ENCODE measurements around the gene G6PC1.
A peak's percentile ranks its signal among the peaks of the same experiment; 100 is the strongest.
"Not testable (repeated sequence)": the region's sequence is repeated elsewhere in the genome, so short reads cannot be mapped to it uniquely, and the experiment has no call there.

G6PC1 gene

DNA sequence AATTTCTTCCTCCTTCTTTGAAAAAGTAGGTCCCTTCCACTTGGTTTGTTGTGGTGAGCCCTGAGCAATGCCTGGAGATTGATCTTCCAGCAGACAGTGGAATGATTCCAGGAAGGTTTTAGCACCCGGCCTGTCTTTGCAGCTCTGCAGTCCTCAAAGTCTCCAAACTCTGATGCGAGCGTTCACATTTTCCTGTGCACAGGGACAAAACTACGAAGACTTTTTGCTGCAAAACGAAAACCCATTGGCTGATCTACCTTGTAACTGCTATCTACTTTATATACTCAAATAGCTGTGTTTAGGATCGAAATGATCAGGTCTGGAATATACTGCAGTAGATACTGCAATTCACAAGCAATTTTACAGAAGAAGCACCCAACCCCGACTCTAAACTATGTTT, 21.7 kb downstream of the G6PC1 start:
- TF ChIP-seq, protein P1, sequence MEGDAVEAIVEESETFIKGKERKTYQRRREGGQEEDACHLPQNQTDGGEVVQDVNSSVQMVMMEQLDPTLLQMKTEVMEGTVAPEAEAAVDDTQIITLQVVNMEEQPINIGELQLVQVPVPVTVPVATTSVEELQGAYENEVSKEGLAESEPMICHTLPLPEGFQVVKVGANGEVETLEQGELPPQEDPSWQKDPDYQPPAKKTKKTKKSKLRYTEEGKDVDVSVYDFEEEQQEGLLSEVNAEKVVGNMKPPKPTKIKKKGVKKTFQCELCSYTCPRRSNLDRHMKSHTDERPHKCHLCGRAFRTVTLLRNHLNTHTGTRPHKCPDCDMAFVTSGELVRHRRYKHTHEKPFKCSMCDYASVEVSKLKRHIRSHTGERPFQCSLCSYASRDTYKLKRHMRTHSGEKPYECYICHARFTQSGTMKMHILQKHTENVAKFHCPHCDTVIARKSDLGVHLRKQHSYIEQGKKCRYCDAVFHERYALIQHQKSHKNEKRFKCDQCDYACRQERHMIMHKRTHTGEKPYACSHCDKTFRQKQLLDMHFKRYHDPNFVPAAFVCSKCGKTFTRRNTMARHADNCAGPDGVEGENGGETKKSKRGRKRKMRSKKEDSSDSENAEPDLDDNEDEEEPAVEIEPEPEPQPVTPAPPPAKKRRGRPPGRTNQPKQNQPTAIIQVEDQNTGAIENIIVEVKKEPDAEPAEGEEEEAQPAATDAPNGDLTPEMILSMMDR (conservative IDR thresholded peaks at IDR 0.05; ENCODE audit: low read length) = no peak
- no peak overlapping the region for H3K4me3 ChIP-seq (ENCODE audit: low read length)
- no peak for DNase-seq (ENCODE audit: low read depth)

DNA sequence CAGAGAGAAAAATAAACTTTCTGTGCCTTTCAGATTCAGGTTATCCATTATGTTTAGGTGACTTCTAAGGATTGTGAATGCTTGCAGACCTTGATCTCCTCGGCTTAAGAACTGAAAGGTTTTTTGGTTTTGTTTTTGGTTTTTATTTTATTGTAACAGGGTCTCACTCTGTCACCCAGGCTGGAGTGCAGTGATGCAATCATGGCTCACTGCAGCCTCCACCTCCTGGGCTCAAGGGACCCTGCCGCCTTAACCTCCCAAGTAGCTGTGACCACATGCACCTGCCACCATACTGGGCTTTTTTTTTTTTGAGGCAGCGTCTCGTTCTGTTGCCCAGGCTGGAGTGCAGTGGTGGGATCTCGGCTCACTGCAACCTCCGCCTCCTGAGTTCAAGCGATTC, 22.9 kb downstream of the G6PC1 start:
- H3K4me3 ChIP-seq (ENCODE audit: low read length); DNase-seq (ENCODE audit: low read depth): not testable (repeated sequence)

DNA sequence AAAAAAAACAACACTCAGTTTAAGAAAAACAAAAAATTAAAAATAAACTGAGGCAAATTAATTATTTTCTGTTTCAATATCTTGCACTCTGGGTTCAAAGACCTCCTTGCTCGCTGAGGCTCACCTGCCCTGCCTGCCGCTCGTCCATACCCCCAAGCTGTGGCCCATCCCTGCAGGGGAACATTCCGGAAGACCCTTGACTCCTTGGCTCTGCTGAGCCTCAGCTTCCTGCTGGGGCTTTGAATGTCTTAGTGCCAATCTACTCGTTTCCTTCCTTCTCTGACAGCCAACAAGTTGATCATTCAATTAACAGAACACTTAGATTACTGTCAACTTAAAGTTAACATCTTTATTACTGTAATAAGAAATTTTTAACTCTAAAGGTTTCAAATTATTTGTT, 24.3 kb downstream of the G6PC1 start:
- no peak for DNase-seq (ENCODE audit: low read depth)
- TF ChIP-seq, protein P1 (conservative IDR thresholded peaks at IDR 0.05; ENCODE audit: low read length) = no peak

DNA sequence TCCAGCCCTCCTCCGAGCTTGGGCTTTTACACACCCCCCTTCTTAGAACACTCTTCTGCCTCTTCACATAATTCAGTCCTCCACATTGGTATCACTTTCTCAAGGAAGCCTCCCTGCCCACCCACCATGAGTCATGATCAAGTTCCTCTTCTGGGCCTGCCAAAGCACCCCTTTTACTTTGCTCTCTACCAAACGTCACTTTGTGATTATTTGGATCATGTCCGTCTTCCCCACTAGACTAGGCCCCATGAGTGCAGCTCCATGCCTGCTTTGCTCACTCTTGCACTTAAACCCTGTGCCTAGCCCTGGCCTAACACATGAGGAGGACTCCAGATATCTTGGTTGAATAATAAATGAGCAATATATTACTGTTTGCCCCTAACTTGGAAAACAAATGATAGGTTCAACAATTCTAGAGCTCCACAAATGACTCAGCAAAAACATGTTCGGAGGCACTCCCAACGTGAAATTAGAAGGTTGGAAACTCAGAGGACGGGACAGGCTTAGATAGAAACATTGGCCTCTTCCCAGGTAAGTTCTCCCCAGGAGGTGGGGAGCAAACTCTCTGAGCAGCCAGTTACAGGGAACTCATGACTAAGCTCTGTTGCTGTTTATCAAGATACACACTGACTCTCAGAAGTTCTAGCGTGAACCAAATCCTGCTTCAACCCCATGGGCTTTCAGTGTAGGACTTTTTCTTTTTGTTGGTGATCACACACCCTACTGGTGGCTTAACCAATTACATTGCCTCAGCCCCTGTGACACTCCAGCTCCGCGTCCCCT, 28.3 kb downstream of the G6PC1 start:
- TF ChIP-seq, protein P1 (conservative IDR thresholded peaks at IDR 0.05; ENCODE audit: low read length) = peak; percentile 74
- H3K4me3 ChIP-seq (ENCODE audit: low read length) = no peak overlapping the region
- DNase-seq (ENCODE audit: low read depth) = peak; percentile 82

More for the DNA sequence above, 24.3 kb downstream of the G6PC1 start:
- H3K4me3 ChIP-seq (ENCODE audit: low read length) = no peak overlapping the region

DNA sequence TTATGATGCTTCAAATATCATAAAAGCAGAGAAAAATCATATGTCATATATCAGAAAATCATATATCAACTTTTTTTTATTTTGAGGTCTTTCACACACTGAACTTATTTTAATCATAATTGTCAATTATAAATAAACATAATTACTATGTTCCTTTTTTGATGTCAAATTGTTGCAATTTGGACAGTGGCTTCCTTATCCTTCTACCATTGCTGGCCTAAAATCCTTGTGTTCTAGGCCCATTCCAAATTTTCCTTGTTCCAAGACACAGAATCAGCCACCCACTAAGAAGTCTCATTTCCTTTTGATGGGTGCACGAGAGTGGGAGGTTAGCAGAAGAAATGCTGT, 28.9 kb downstream of the G6PC1 start:
- no peak overlapping the region for H3K4me3 ChIP-seq (ENCODE audit: low read length)
- TF ChIP-seq, protein P1 (conservative IDR thresholded peaks at IDR 0.05; ENCODE audit: low read length) = no peak

DNA sequence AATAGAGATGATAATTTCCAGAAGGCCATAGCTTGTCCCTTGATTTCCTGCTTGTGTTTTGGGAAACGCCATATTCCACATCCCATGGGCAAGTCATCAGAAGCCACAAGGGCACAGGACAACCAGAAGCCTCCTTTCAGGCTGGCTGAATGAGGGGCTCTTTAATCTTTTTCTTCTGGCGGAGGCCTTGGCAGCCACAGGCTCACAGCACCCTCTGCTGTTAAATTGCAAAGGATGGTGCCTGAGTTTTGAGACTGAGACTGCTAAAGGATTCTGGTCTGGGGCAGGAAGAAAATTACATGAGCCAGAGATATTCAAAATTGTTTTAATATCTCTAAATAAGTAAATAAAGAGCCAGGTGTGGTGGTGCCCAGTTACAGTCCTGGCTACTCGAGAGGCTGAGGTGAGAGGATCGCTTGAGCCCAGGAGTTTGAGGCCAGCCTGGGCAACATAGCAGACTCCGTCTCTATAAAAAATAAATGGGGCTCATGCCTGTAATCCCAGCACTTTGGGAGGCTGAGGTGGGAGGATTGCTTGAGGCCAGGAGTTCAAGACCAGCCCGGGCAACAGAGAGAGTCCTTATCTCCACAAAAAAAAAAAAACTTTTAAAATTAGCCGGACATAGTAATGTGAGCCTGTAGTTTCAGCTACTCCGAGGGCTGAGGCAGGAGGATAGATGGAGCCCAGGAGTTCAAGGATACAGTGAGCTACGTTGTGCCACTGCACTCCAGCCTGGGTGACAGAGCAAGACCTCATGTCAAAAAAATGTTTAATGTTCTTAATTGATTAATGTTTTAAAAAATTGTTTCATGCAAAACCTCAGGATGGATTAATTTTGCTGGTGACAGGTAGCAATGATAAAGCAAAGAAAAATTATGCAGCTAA, 37.4 kb downstream of the G6PC1 start:
- TF ChIP-seq, protein P1 (conservative IDR thresholded peaks at IDR 0.05; ENCODE audit: low read length) = peak; percentile 75
- DNase-seq (ENCODE audit: low read depth) = peak; percentile 64
- H3K4me3 ChIP-seq (ENCODE audit: low read length) = no peak overlapping the region

More for the DNA sequence above, 28.9 kb downstream of the G6PC1 start:
- DNase-seq (ENCODE audit: low read depth) = no peak

DNA sequence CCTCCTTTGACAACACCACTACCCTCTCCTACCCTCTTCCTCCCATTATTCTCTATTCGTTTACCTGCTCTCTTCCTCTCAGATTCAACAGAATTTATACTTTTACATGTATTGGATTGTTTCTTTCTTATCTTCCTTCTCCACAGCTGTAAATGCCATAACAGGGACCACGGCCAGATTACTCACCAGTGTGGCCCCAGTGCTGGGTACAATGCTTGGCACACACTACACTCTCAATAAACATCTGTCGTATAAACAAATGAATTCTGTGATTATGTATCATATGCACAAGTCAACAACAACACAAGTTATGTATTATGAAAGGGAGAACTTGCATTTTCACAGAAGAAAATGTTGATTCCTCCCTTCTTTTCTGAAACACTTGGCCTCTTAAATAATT, 43.6 kb downstream of the G6PC1 start:
- H3K4me3 ChIP-seq (ENCODE audit: low read length) = no peak overlapping the region
- peak; percentile 22 for DNase-seq (ENCODE audit: low read depth)
- TF ChIP-seq, protein P1 (conservative IDR thresholded peaks at IDR 0.05; ENCODE audit: low read length) = no peak

Measured in AG10803 (cell line).